WTC11 (cell line): Measurements from ENCODE around the gene ANO2.

Source experiments
- CBFB ChIP-seq: sonication (generic); formaldehyde crosslinking; IDR thresholded peaks from 2 replicates; pipeline ENCODE4 v1.8.1; 2022; ENCODE audit warnings: mild to moderate bottlenecking, low read depth, missing genetic modification reagents
- NFYB ChIP-seq: sonication (generic); formaldehyde crosslinking; conservative IDR thresholded peaks from 2 replicates; pipeline ENCODE4 v1.8.0; 2022; ENCODE audit warnings: low read depth, missing genetic modification reagents
- SMAD4 ChIP-seq: sonication (generic); formaldehyde crosslinking; IDR thresholded peaks from 2 replicates; pipeline ENCODE4 v1.8.0; 2022; ENCODE audit warnings: mild to moderate bottlenecking, missing genetic modification reagents
- SP1 ChIP-seq: sonication (generic); formaldehyde crosslinking; conservative IDR thresholded peaks from 2 replicates; pipeline ENCODE4 v1.8.1; 2022; ENCODE audit warnings: missing genetic modification reagents
- TF ChIP-seq, protein P1 (sequence below): fragments of 200-600 bp; IDR thresholded peaks from 2 replicates; pipeline ENCODE4 v1.8.0; 2022; ENCODE audit warnings: antibody characterized with exemption
- TF ChIP-seq, protein P2 (sequence below): sonication (generic); formaldehyde crosslinking; IDR thresholded peaks from 2 replicates; pipeline ENCODE4 v1.8.0; 2023; ENCODE audit warnings: mild to moderate bottlenecking, missing genetic modification reagents
- TF ChIP-seq, protein P3 (sequence below): sonication (generic); formaldehyde crosslinking; IDR thresholded peaks from 2 replicates; pipeline ENCODE4 v1.8.1; 2023; ENCODE audit warnings: mild to moderate bottlenecking, missing genetic modification reagents
- TF ChIP-seq, protein P4 (sequence below): sonication (generic); formaldehyde crosslinking; IDR thresholded peaks from 2 replicates; pipeline ENCODE4 v1.8.1; 2022; ENCODE audit warnings: low read depth, mild to moderate bottlenecking, moderate library complexity, missing genetic modification reagents, borderline replicate concordance
- TF ChIP-seq, protein P5 (sequence below): sonication (generic); formaldehyde crosslinking; IDR thresholded peaks from 2 replicates; pipeline ENCODE4 v1.8.0; 2022; ENCODE audit warnings: mild to moderate bottlenecking, missing genetic modification reagents
- TF ChIP-seq, protein P6 (sequence below): sonication (generic); formaldehyde crosslinking; IDR thresholded peaks from 2 replicates; pipeline ENCODE4 v1.8.0; 2022; ENCODE audit warnings: mild to moderate bottlenecking, missing genetic modification reagents

DNA sequence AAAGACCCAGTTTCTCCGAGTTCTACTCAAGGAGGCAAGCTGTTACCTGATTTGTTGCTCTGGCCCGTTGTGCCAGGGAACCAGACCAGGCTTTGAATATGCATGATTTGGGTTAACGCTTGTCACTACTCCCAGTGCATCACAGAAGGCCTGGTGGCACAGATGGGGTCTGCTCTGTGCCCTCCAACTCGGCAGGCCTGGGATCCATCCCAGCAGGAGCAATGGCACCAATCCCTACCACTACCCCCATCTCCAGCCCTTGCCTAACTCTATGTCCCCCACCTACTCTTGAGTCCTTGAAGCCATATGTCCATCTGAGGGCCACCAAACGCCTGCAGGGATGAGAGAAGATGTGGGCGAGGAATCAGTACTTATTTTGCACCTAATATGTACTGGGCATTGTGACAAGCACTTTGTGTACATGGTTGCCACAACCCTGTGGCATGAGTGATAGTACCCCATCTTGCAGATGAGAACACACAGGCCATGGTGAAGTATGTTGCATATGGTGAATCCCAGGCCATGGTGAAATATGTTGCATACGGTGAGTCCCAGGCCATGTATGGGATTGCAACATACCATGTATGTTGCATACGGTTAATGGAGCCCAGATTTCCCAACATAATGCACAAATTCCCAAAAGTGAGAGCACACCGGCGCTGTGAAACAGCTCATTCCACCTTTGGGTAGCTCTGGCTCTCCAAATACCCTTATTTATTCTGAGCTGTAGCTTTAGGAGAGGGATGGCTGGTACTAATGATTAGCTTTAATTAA, 410.4 kb downstream of the ANO2 start:
- TF ChIP-seq, protein P1, sequence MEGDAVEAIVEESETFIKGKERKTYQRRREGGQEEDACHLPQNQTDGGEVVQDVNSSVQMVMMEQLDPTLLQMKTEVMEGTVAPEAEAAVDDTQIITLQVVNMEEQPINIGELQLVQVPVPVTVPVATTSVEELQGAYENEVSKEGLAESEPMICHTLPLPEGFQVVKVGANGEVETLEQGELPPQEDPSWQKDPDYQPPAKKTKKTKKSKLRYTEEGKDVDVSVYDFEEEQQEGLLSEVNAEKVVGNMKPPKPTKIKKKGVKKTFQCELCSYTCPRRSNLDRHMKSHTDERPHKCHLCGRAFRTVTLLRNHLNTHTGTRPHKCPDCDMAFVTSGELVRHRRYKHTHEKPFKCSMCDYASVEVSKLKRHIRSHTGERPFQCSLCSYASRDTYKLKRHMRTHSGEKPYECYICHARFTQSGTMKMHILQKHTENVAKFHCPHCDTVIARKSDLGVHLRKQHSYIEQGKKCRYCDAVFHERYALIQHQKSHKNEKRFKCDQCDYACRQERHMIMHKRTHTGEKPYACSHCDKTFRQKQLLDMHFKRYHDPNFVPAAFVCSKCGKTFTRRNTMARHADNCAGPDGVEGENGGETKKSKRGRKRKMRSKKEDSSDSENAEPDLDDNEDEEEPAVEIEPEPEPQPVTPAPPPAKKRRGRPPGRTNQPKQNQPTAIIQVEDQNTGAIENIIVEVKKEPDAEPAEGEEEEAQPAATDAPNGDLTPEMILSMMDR = no peak
- TF ChIP-seq CBFB (no peak), SMAD4 (CRISPR knock-in tag) (no peak), NFYB (CRISPR knock-in tag) (no peak), SP1 (CRISPR knock-in tag) (no peak)
- TF ChIP-seq, protein P2, sequence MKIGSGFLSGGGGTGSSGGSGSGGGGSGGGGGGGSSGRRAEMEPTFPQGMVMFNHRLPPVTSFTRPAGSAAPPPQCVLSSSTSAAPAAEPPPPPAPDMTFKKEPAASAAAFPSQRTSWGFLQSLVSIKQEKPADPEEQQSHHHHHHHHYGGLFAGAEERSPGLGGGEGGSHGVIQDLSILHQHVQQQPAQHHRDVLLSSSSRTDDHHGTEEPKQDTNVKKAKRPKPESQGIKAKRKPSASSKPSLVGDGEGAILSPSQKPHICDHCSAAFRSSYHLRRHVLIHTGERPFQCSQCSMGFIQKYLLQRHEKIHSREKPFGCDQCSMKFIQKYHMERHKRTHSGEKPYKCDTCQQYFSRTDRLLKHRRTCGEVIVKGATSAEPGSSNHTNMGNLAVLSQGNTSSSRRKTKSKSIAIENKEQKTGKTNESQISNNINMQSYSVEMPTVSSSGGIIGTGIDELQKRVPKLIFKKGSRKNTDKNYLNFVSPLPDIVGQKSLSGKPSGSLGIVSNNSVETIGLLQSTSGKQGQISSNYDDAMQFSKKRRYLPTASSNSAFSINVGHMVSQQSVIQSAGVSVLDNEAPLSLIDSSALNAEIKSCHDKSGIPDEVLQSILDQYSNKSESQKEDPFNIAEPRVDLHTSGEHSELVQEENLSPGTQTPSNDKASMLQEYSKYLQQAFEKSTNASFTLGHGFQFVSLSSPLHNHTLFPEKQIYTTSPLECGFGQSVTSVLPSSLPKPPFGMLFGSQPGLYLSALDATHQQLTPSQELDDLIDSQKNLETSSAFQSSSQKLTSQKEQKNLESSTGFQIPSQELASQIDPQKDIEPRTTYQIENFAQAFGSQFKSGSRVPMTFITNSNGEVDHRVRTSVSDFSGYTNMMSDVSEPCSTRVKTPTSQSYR = no peak
- TF ChIP-seq, protein P3, sequence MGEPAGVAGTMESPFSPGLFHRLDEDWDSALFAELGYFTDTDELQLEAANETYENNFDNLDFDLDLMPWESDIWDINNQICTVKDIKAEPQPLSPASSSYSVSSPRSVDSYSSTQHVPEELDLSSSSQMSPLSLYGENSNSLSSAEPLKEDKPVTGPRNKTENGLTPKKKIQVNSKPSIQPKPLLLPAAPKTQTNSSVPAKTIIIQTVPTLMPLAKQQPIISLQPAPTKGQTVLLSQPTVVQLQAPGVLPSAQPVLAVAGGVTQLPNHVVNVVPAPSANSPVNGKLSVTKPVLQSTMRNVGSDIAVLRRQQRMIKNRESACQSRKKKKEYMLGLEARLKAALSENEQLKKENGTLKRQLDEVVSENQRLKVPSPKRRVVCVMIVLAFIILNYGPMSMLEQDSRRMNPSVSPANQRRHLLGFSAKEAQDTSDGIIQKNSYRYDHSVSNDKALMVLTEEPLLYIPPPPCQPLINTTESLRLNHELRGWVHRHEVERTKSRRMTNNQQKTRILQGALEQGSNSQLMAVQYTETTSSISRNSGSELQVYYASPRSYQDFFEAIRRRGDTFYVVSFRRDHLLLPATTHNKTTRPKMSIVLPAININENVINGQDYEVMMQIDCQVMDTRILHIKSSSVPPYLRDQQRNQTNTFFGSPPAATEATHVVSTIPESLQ (CRISPR knock-in tag) = no peak
- TF ChIP-seq, protein P4, sequence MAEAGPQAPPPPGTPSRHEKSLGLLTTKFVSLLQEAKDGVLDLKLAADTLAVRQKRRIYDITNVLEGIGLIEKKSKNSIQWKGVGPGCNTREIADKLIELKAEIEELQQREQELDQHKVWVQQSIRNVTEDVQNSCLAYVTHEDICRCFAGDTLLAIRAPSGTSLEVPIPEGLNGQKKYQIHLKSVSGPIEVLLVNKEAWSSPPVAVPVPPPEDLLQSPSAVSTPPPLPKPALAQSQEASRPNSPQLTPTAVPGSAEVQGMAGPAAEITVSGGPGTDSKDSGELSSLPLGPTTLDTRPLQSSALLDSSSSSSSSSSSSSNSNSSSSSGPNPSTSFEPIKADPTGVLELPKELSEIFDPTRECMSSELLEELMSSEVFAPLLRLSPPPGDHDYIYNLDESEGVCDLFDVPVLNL (CRISPR knock-in tag) = no peak
- TF ChIP-seq, protein P5, sequence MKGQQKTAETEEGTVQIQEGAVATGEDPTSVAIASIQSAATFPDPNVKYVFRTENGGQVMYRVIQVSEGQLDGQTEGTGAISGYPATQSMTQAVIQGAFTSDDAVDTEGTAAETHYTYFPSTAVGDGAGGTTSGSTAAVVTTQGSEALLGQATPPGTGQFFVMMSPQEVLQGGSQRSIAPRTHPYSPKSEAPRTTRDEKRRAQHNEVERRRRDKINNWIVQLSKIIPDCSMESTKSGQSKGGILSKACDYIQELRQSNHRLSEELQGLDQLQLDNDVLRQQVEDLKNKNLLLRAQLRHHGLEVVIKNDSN = no peak
- TF ChIP-seq, protein P6, sequence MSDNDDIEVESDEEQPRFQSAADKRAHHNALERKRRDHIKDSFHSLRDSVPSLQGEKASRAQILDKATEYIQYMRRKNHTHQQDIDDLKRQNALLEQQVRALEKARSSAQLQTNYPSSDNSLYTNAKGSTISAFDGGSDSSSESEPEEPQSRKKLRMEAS (CRISPR knock-in tag) = no peak
